Activated CD8-positive, alpha-beta T cell treated with anti-CD3 and anti-CD28 coated beads, Interleukin-2, amount 10 ng/mL, durations not matched to agents 7 days and 5 days (primary cell): ENCODE results near the gene RAVER1. TPM values are rescaled to one million over a fixed set of nuclear protein-coding genes. Genes with fewer than 3 reads are reported as not detected.
"Not testable (repeated sequence)": the region's sequence is repeated elsewhere in the genome, so short reads cannot be mapped to it uniquely, and the experiment has no call there.

ENCODE experiments used
- ATAC-seq: fragments of 150-1000 bp; cut with Tn5 transposase; one replicate; pipeline ENCODE4 v1.10.0; 2021; ENCODE audit warnings: moderate library complexity
- CTCF ChIA-PET: fragments of 350-600 bp; sonication (Branson Sonifier 250); formaldehyde crosslinking; loops from one replicate; lab custom pipeline; 2021; ENCODE audit warnings: antibody characterized with exemption; lab: Charles Lee
- POLR2A ChIA-PET: fragments of 350-600 bp; sonication (Branson Sonifier 250); formaldehyde crosslinking; loops from one replicate; lab custom pipeline; 2021; ENCODE audit warnings: antibody characterized with exemption; lab: Charles Lee
- DNase-seq: peaks from one replicate; pipeline ENCODE4 v3.0.0-alpha.2; 2020
- H3K27ac Mint-ChIP-seq: one replicate; pipeline ENCODE4 v1.8.0; 2021; ENCODE audit warnings: mild to moderate bottlenecking, mixed read lengths
- H3K27me3 Mint-ChIP-seq: one replicate; pipeline ENCODE4 v1.8.0; 2021; ENCODE audit warnings: low read depth, mixed read lengths
- H3K36me3 Mint-ChIP-seq: one replicate; pipeline ENCODE4 v1.8.0; 2021; ENCODE audit warnings: low read depth, mixed read lengths
- H3K4me1 Mint-ChIP-seq: one replicate; pipeline ENCODE4 v1.8.0; 2021; ENCODE audit warnings: low read depth, mixed read lengths
- H3K4me3 Mint-ChIP-seq: one replicate; pipeline ENCODE4 v1.8.0; 2021; ENCODE audit warnings: mild to moderate bottlenecking, mixed read lengths
- H3K9me3 Mint-ChIP-seq: one replicate; pipeline ENCODE4 v1.8.0; 2022; ENCODE audit warnings: mixed read lengths; ENCODE audit not compliant: insufficient read depth
- total RNA-seq, 2 experiments: library from RNA; stranded (reverse); gene quantifications; one replicate each; pipeline ENCODE4 v1.2.3, GENCODE V29; 2021

The RAVER1 gene
- total RNA-seq, 2 experiments from 2014 or later, result 79.8 to 91.7 TPM

- peaks cover 14% of the 10 kb centered on the region for H3K4me1 Mint-ChIP-seq
- CTCF ChIA-PET, result interaction anchor here (1.3 kb wide), 1 partner anchor 22 kb away, joined by 3 read pairs; no protein-coding TSS in a partner anchor
- H3K36me3 Mint-ChIP-seq, result peaks cover 51% of the 10 kb centered on the region
- ATAC-seq, H3K27me3 Mint-ChIP-seq, POLR2A ChIA-PET, H3K4me3 Mint-ChIP-seq, H3K27ac Mint-ChIP-seq, H3K9me3 Mint-ChIP-seq, DNase-seq: not testable (repeated sequence)
These were observed 33.7 kb upstream of the RAVER1 start for GRCh38 chr19:10366950-10367512.

- no peak overlapping the region for H3K4me3 Mint-ChIP-seq
- ATAC-seq, result no peak
- no peak for DNase-seq
- no peaks in the 10 kb centered on the region for H3K27me3 Mint-ChIP-seq
- H3K9me3 Mint-ChIP-seq, result no peaks in the 10 kb centered on the region
- CTCF ChIA-PET, result no interaction called here
- POLR2A ChIA-PET, result no interaction called here
- peaks cover 57% of the 10 kb centered on the region for H3K36me3 Mint-ChIP-seq
- H3K4me1 Mint-ChIP-seq, result peaks cover 14% of the 10 kb centered on the region
- H3K27ac Mint-ChIP-seq, result no peak overlapping the region
These were observed 32.2 kb upstream of the RAVER1 start for GRCh38 chr19:10365518-10365917.

- no peak for ATAC-seq
- H3K27me3 Mint-ChIP-seq, result no peaks in the 10 kb centered on the region
- no peak overlapping the region for H3K4me3 Mint-ChIP-seq
- no peak for DNase-seq
- ChIA-PET POLR2A (interaction anchor here (0.6 kb wide), 1 partner anchor 296 kb away, joined by 3 read pairs; no protein-coding TSS in a partner anchor), CTCF (no interaction called here)
- H3K4me1 Mint-ChIP-seq, result peaks cover 14% of the 10 kb centered on the region
- H3K36me3 Mint-ChIP-seq, result peaks cover 59% of the 10 kb centered on the region
- no peak overlapping the region for H3K27ac Mint-ChIP-seq
- H3K9me3 Mint-ChIP-seq, result no peaks in the 10 kb centered on the region
These were observed 31.3 kb upstream of the RAVER1 start for GRCh38 chr19:10364644-10365043.

- H3K27me3 Mint-ChIP-seq, result no peaks in the 10 kb centered on the region
- ATAC-seq (no peak), DNase-seq (no peak)
- peaks cover 54% of the 10 kb centered on the region for H3K36me3 Mint-ChIP-seq
- no peak overlapping the region for H3K4me3 Mint-ChIP-seq
- ChIA-PET CTCF (no interaction called here), POLR2A (no interaction called here)
- H3K4me1 Mint-ChIP-seq, result peaks cover 8% of the 10 kb centered on the region
- no peaks in the 10 kb centered on the region for H3K9me3 Mint-ChIP-seq
- no peak overlapping the region for H3K27ac Mint-ChIP-seq
These were observed 30.5 kb upstream of the RAVER1 start for GRCh38 chr19:10363789-10364281.

- ChIA-PET CTCF (no interaction called here), POLR2A (no interaction called here)
- DNase-seq (no peak), ATAC-seq (no peak)
- Mint-ChIP-seq H3K27me3 (no peaks in the 10 kb centered on the region), H3K4me1 (no peaks in the 10 kb centered on the region), H3K27ac (no peak overlapping the region), H3K4me3 (no peak overlapping the region), H3K36me3 (peaks cover 48% of the 10 kb centered on the region), H3K9me3 (no peaks in the 10 kb centered on the region)
These were observed 28.9 kb upstream of the RAVER1 start for GRCh38 chr19:10362259-10362658.

- no peak for ATAC-seq
- ChIA-PET CTCF (no interaction called here), POLR2A (no interaction called here)
- no peaks in the 10 kb centered on the region for H3K9me3 Mint-ChIP-seq
- no peaks in the 10 kb centered on the region for H3K27me3 Mint-ChIP-seq
- H3K27ac Mint-ChIP-seq, result no peak overlapping the region
- no peak overlapping the region for H3K4me3 Mint-ChIP-seq
- peaks cover 47% of the 10 kb centered on the region for H3K36me3 Mint-ChIP-seq
- H3K4me1 Mint-ChIP-seq, result no peaks in the 10 kb centered on the region
- DNase-seq, result no peak
These were observed 28.3 kb upstream of the RAVER1 start for GRCh38 chr19:10361569-10362011.

GRCh38 chr19:10356431-10356830, 23.1 kb upstream of the RAVER1 start:
- H3K36me3 Mint-ChIP-seq, result peaks cover 49% of the 10 kb centered on the region
- H3K9me3 Mint-ChIP-seq, result no peaks in the 10 kb centered on the region
- CTCF ChIA-PET, result no interaction called here
- no peak overlapping the region for H3K4me3 Mint-ChIP-seq
- DNase-seq, result no peak
- H3K4me1 Mint-ChIP-seq, result no peaks in the 10 kb centered on the region
- H3K27ac Mint-ChIP-seq, result no peak overlapping the region
- H3K27me3 Mint-ChIP-seq, result no peaks in the 10 kb centered on the region
- POLR2A ChIA-PET, result no interaction called here
- no peak for ATAC-seq

- peaks cover 39% of the 10 kb centered on the region for H3K36me3 Mint-ChIP-seq
- H3K4me3 Mint-ChIP-seq, result no peak overlapping the region
- no peaks in the 10 kb centered on the region for H3K9me3 Mint-ChIP-seq
- CTCF ChIA-PET, result interaction anchor here (0.8 kb wide), 1 partner anchor 35 kb away, joined by 3 read pairs; no protein-coding TSS in a partner anchor
- H3K27me3 Mint-ChIP-seq, result no peaks in the 10 kb centered on the region
- peak; percentile 59 for ATAC-seq
- peak; percentile 43 for DNase-seq
- H3K27ac Mint-ChIP-seq, result no peak overlapping the region
- no peaks in the 10 kb centered on the region for H3K4me1 Mint-ChIP-seq
- POLR2A ChIA-PET, result interaction anchor here (0.6 kb wide), 1 partner anchor 26 kb away, joined by 3 read pairs; the partner anchor contains the start of gene TYK2
These were observed 20.6 kb upstream of the RAVER1 start for GRCh38 chr19:10353793-10354391.

- H3K36me3 Mint-ChIP-seq, result peaks cover 41% of the 10 kb centered on the region
- no peak overlapping the region for H3K27ac Mint-ChIP-seq
- POLR2A ChIA-PET, result no interaction called here
- ATAC-seq, result no peak
- H3K4me1 Mint-ChIP-seq, result no peaks in the 10 kb centered on the region
- DNase-seq, result no peak
- H3K9me3 Mint-ChIP-seq, result no peaks in the 10 kb centered on the region
- H3K27me3 Mint-ChIP-seq, result no peaks in the 10 kb centered on the region
- CTCF ChIA-PET, result interaction anchor here (0.6 to 0.8 kb wide), 2 partner anchors 36 to 73 kb away, joined by 3 read pairs; no protein-coding TSS in a partner anchor
- no peak overlapping the region for H3K4me3 Mint-ChIP-seq
These were observed 19.7 kb upstream of the RAVER1 start for GRCh38 chr19:10352764-10353671.

GRCh38 chr19:10346509-10346908, 13.2 kb upstream of the RAVER1 start:
- ChIA-PET POLR2A (interaction anchor here (1.3 kb wide), 1 partner anchor 37 kb away, joined by 3 read pairs; no protein-coding TSS in a partner anchor), CTCF (no interaction called here)

GRCh38 chr19:10344780-10345179, 11.5 kb upstream of the RAVER1 start:
- Mint-ChIP-seq H3K27me3 (no peaks in the 10 kb centered on the region), H3K4me1 (peaks cover 10% of the 10 kb centered on the region), H3K9me3 (no peaks in the 10 kb centered on the region), H3K4me3 (no peak overlapping the region), H3K36me3 (peaks cover 3% of the 10 kb centered on the region), H3K27ac (no peak overlapping the region)
- ATAC-seq (no peak), DNase-seq (no peak)
- POLR2A ChIA-PET, result interaction anchor here (1.0 kb wide), 2 partner anchors 11 to 14 kb away, joined by 4 to 5 read pairs; partner anchors contain the start of gene RAVER1
- CTCF ChIA-PET, result interaction anchor here (1.2 to 3.2 kb wide), 2 partner anchors 44 to 74 kb away, joined by 3 to 11 read pairs; partner anchors contain the start of gene ICAM1

More at GRCh38 chr19:10346509-10346908, 13.2 kb upstream of the RAVER1 start:
- ATAC-seq, result no peak
- H3K4me1 Mint-ChIP-seq, result no peaks in the 10 kb centered on the region
- H3K27ac Mint-ChIP-seq, result no peak overlapping the region
- H3K36me3 Mint-ChIP-seq, result peaks cover 7% of the 10 kb centered on the region
- H3K27me3 Mint-ChIP-seq, result no peaks in the 10 kb centered on the region
- no peak for DNase-seq
- no peak overlapping the region for H3K4me3 Mint-ChIP-seq
- H3K9me3 Mint-ChIP-seq, result no peaks in the 10 kb centered on the region
